Measurements from ENCODE around the gene SPATA6L. TPM values are rescaled to one million over a fixed set of nuclear protein-coding genes. Genes with fewer than 3 reads are reported as not detected.

The SPATA6L gene
- total and polyA plus RNA-seq, 5 donors from 2014 or later, result 0.21 to 2.5 (median 1.5) TPM

DNA sequence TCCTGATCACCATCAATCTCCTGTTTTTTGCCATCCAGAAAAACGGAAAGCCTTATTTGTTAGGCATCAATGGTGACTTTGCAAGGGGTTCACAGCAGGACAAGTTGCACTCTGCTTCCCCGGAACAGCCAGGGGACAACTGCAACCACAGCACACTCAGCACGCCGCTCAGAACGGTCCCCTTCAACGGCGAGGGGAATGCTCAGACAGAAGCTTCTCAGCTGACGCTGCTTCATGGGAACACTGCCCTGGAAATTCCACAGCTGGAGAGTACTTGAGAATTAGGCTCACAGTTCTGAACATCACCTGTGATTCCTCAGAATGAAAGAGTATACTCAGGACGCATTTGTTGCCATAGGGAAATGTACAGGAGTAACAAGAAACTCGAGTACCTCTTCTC lies 44.3 kb downstream of the SPATA6L start:
- Mint-ChIP-seq H3K4me3 (no peak overlapping the region), H3K4me1 (peaks cover 5 to 16% (median 11%) of the 10 kb centered on the region in 4 donors), H3K27me3 (peaks cover 7% of the 10 kb centered on the region), H3K9me3 (peaks cover 0 to 2% (median 0%) of the 10 kb centered on the region in 7 donors), H3K36me3 (no peaks in the 10 kb centered on the region), H3K27ac (no peak overlapping the region)
- ATAC-seq (ENCODE audit: low read depth in 2 of 2), result no peak
- no peak for DNase-seq
- no peaks in the 10 kb centered on the region for H3K27me3 ChIP-seq (ENCODE audit: control insufficient read depth, insufficient read depth, low read length)
- H3K36me3 ChIP-seq (ENCODE audit: control insufficient read depth, insufficient read depth, low read length), result no peaks in the 10 kb centered on the region
- peaks cover 14% of the 10 kb centered on the region for H3K4me1 ChIP-seq (ENCODE audit: control insufficient read depth, insufficient read depth, low read length, poor library complexity, severe bottlenecking)
- H3K9me3 ChIP-seq (ENCODE audit: control insufficient read depth in 2 of 2, low read length in 2 of 2), result no peaks in the 10 kb centered on the region
- H3K27ac ChIP-seq (ENCODE audit: insufficient read depth, low read length, poor library complexity, severe bottlenecking), result no peak overlapping the region
- H3K4me3 ChIP-seq (ENCODE audit: low read depth, low read length), result no peak overlapping the region

DNA sequence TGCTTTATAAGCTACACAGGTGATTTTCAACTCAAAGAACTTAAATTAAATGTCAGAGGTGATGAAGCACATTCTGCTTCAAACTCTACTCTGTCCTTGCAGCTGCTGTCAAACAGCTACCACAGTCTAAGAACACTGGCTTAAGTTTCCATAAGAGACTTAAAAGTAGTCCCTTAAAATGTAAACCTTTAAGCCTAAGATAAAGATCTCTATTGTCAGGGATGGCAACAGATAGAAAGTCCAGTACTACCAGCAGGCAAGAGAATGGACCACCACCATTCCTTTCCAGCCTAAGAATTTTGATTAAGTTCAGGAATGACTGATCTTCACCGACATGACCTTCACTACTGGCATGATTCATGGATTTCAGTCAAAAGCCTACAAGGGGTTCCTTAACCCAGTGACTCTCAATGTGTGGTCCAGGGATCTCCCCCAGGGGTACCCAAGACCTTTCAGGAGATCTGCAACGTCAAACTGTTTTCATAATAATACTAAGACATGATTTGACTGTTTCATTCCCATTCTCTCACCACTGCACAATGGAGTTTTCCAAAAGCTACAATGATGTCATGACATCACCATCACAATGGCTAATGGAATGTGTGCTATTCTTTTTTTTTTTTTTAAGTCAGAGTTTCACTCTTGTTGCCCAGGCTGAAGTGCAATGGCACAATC lies 45.3 kb downstream of the SPATA6L start:
- peak overlapping the region in 2 of 3 donors; percentile 62 to 65 for H3K27ac Mint-ChIP-seq
- Histone ChIP-seq H3K4me1 (ENCODE audit: control insufficient read depth, insufficient read depth, low read length, poor library complexity, severe bottlenecking) (peaks cover 14% of the 10 kb centered on the region), H3K9me3 (ENCODE audit: control insufficient read depth in 2 of 2, low read length in 2 of 2) (no peaks in the 10 kb centered on the region), H3K4me3 (ENCODE audit: low read depth, low read length) (no peak overlapping the region), H3K27ac (ENCODE audit: insufficient read depth, low read length, poor library complexity, severe bottlenecking) (no peak overlapping the region), H3K36me3 (ENCODE audit: control insufficient read depth, insufficient read depth, low read length) (no peaks in the 10 kb centered on the region), H3K27me3 (ENCODE audit: control insufficient read depth, insufficient read depth, low read length) (no peaks in the 10 kb centered on the region)
- peaks cover 5 to 16% (median 11%) of the 10 kb centered on the region in 4 donors for H3K4me1 Mint-ChIP-seq
- DNase-seq (no peak), ATAC-seq (ENCODE audit: low read depth in 2 of 2) (no peak)
- H3K36me3 Mint-ChIP-seq, result no peaks in the 10 kb centered on the region
- peaks cover 1% of the 10 kb centered on the region for H3K27me3 Mint-ChIP-seq
- peaks cover 0 to 2% (median 0%) of the 10 kb centered on the region in 7 donors for H3K9me3 Mint-ChIP-seq
- no peak overlapping the region for H3K4me3 Mint-ChIP-seq

DNA sequence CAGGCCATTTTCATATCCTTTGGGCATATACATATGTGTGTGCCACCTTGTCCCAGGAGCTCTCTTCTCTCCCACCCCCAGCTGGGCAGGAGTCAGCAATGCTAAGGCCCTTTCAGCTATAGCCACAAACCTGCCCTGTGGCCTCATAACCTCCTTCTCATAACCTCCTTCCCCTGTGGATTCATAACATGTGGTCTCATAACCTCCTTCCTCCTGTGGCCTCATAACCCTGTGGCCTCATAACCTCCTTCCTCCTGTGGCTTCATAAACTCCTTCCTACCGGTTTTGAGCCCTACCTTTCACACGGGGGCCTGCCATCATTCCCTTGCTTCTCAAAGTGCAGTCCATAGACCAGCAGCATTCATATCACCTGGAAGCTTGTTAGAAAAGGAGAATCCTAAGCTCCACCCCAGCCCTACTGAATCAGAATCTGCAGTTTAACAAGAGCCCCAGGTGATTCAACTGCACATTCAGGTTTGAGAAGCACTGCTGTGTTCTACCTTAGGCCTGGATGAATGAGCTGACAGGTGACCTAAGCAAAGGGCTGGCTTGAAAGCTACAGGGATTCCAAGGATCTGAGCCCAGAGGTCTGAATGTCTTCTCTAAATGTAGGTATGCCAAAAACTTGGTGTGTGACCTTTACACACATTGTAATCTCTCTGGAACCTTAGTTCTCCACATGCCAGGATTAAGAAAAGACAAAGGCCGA lies 46.1 kb downstream of the SPATA6L start:
- no peaks in the 10 kb centered on the region for H3K36me3 ChIP-seq (ENCODE audit: control insufficient read depth, insufficient read depth, low read length)
- Mint-ChIP-seq H3K4me3 (no peak overlapping the region), H3K27ac (peak overlapping the region; percentile 50 to 65 (median 62)), H3K36me3 (no peaks in the 10 kb centered on the region), H3K4me1 (peaks cover 5 to 21% (median 14%) of the 10 kb centered on the region in 4 donors), H3K27me3 (no peaks in the 10 kb centered on the region), H3K9me3 (peaks cover 0 to 2% (median 0%) of the 10 kb centered on the region in 7 donors)
- H3K27ac ChIP-seq (ENCODE audit: insufficient read depth, low read length, poor library complexity, severe bottlenecking), result no peak overlapping the region
- ATAC-seq (ENCODE audit: low read depth in 2 of 2) (peak in 1 of 2 donors; percentile 11), DNase-seq (peak in 1 of 3 donors; percentile 33)
- no peak overlapping the region for H3K4me3 ChIP-seq (ENCODE audit: low read depth, low read length)
- H3K4me1 ChIP-seq (ENCODE audit: control insufficient read depth, insufficient read depth, low read length, poor library complexity, severe bottlenecking), result peaks cover 14% of the 10 kb centered on the region
- H3K9me3 ChIP-seq (ENCODE audit: control insufficient read depth in 2 of 2, low read length in 2 of 2), result no peaks in the 10 kb centered on the region
- no peaks in the 10 kb centered on the region for H3K27me3 ChIP-seq (ENCODE audit: control insufficient read depth, insufficient read depth, low read length)

DNA sequence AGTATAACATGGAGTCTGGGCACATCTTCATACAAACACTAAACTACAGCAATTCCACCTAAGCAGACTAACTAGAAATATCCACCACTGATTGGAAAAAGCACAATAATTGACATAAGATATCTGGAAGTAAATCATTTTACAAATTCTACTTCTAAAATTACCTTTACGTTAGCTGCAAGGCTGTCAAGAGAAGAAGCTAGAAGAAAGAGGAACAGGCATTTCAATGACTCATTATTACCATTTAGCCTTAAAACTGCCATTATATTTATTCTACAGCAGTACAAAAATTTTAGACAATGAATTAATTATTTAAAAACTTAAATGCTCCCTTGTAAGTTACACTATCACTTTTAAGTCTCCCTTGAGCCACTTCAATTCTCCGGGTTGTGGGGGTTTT lies 47.6 kb downstream of the SPATA6L start:
- peaks cover 5 to 25% (median 16%) of the 10 kb centered on the region in 4 donors for H3K4me1 Mint-ChIP-seq
- H3K27ac Mint-ChIP-seq, result no peak overlapping the region
- Histone ChIP-seq H3K9me3 (ENCODE audit: control insufficient read depth in 2 of 2, low read length in 2 of 2) (no peaks in the 10 kb centered on the region), H3K27ac (ENCODE audit: insufficient read depth, low read length, poor library complexity, severe bottlenecking) (no peak overlapping the region), H3K4me3 (ENCODE audit: low read depth, low read length) (no peak overlapping the region), H3K36me3 (ENCODE audit: control insufficient read depth, insufficient read depth, low read length) (no peaks in the 10 kb centered on the region), H3K27me3 (ENCODE audit: control insufficient read depth, insufficient read depth, low read length) (no peaks in the 10 kb centered on the region), H3K4me1 (ENCODE audit: control insufficient read depth, insufficient read depth, low read length, poor library complexity, severe bottlenecking) (peaks cover 14% of the 10 kb centered on the region)
- DNase-seq, result no peak
- H3K4me3 Mint-ChIP-seq, result no peak overlapping the region
- no peak for ATAC-seq (ENCODE audit: low read depth in 2 of 2)
- H3K27me3 Mint-ChIP-seq, result no peaks in the 10 kb centered on the region
- H3K36me3 Mint-ChIP-seq, result peaks cover 3% of the 10 kb centered on the region
- H3K9me3 Mint-ChIP-seq, result peaks cover 0 to 3% (median 0%) of the 10 kb centered on the region in 7 donors

DNA sequence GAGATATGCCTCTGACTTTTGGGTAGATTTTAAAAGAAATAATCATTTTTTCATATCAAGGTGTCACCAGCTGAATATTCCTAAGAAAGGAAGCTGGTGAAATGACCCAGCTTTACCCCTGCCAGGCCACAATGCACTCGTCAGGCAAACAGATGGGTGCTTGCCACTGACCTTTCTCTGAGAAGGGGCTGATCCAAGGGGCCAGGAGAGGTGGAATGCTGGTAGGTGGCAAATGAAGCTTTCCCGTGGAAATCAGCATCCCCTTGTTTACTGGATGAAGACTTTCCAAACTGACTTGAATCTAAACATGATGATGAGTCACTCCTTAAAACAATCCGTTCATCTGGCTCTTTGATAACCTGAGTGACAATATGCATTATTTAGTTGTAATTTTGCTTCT lies 48.5 kb downstream of the SPATA6L start:
- no peak overlapping the region for H3K27ac ChIP-seq (ENCODE audit: insufficient read depth, low read length, poor library complexity, severe bottlenecking)
- H3K4me3 ChIP-seq (ENCODE audit: low read depth, low read length), result no peak overlapping the region
- no peaks in the 10 kb centered on the region for H3K36me3 ChIP-seq (ENCODE audit: control insufficient read depth, insufficient read depth, low read length)
- Mint-ChIP-seq H3K4me3 (no peak overlapping the region), H3K36me3 (peaks cover 3% of the 10 kb centered on the region), H3K27me3 (no peaks in the 10 kb centered on the region), H3K9me3 (peaks cover 0 to 3% (median 0%) of the 10 kb centered on the region in 7 donors), H3K27ac (no peak overlapping the region), H3K4me1 (peaks cover 5 to 25% (median 16%) of the 10 kb centered on the region in 4 donors)
- H3K4me1 ChIP-seq (ENCODE audit: control insufficient read depth, insufficient read depth, low read length, poor library complexity, severe bottlenecking), result peaks cover 14% of the 10 kb centered on the region
- no peak for ATAC-seq (ENCODE audit: low read depth in 2 of 2)
- no peak for DNase-seq
- no peaks in the 10 kb centered on the region for H3K9me3 ChIP-seq (ENCODE audit: control insufficient read depth in 2 of 2, low read length in 2 of 2)
- no peaks in the 10 kb centered on the region for H3K27me3 ChIP-seq (ENCODE audit: control insufficient read depth, insufficient read depth, low read length)

DNA sequence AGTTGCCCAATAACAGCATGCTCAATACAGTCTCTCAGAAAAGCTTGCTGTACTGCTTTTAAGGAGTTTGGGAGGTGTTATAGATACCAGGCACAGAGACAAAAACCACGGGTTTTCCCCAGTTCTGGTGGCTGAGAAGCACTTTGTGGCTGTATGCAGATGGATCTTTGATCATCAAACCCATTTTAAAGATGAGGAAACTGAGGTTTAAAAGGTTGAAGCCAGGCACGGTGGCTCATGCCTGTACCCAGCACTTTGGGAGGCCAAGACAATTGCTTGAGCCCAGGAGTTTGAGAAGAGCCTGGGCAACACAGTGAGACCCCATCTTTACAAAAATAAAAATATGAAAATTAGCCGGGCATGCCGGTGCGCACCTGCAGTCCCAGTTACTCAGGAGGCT lies 50.5 kb downstream of the SPATA6L start:
- H3K36me3 ChIP-seq (ENCODE audit: control insufficient read depth, insufficient read depth, low read length), result no peaks in the 10 kb centered on the region
- H3K27ac ChIP-seq (ENCODE audit: insufficient read depth, low read length, poor library complexity, severe bottlenecking), result no peak overlapping the region
- H3K4me3 ChIP-seq (ENCODE audit: low read depth, low read length), result no peak overlapping the region
- H3K4me1 Mint-ChIP-seq, result peaks cover 5 to 24% (median 15%) of the 10 kb centered on the region in 4 donors
- peaks cover 8% of the 10 kb centered on the region for H3K36me3 Mint-ChIP-seq
- DNase-seq (no peak), ATAC-seq (ENCODE audit: low read depth in 2 of 2) (no peak)
- H3K4me3 Mint-ChIP-seq, result no peak overlapping the region
- peaks cover 14% of the 10 kb centered on the region for H3K4me1 ChIP-seq (ENCODE audit: control insufficient read depth, insufficient read depth, low read length, poor library complexity, severe bottlenecking)
- peaks cover 0 to 5% (median 0%) of the 10 kb centered on the region in 7 donors for H3K9me3 Mint-ChIP-seq
- H3K9me3 ChIP-seq (ENCODE audit: control insufficient read depth in 2 of 2, low read length in 2 of 2), result no peaks in the 10 kb centered on the region
- no peaks in the 10 kb centered on the region for H3K27me3 ChIP-seq (ENCODE audit: control insufficient read depth, insufficient read depth, low read length)
- H3K27me3 Mint-ChIP-seq, result no peaks in the 10 kb centered on the region
- H3K27ac Mint-ChIP-seq, result peak overlapping the region in 1 of 3 donors; percentile 59

DNA sequence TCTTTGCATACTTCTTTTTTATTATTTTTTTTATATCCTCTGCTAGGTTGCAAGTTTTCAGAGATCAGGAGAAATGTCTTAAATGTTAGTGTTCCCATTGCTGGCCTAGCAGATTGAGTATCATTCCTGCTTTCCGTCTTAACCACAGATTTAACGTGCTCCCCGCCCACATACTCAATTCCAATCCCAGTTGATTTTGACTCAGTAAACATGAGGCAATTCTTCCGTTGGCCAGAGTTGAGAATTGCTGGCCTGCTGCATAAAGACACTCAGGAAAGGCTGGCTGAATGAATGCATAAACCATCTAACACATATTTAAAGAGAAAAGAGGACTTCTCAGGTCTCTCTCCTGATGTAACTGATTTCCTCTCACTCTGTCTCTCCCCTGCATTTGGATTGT lies 51.0 kb downstream of the SPATA6L start:
- H3K4me1 Mint-ChIP-seq, result peaks cover 5 to 19% (median 12%) of the 10 kb centered on the region in 4 donors
- peaks cover 8% of the 10 kb centered on the region for H3K4me1 ChIP-seq (ENCODE audit: control insufficient read depth, insufficient read depth, low read length, poor library complexity, severe bottlenecking)
- DNase-seq (no peak), ATAC-seq (ENCODE audit: low read depth in 2 of 2) (no peak)
- H3K27ac ChIP-seq (ENCODE audit: insufficient read depth, low read length, poor library complexity, severe bottlenecking), result no peak overlapping the region
- H3K36me3 ChIP-seq (ENCODE audit: control insufficient read depth, insufficient read depth, low read length), result no peaks in the 10 kb centered on the region
- H3K9me3 Mint-ChIP-seq, result peaks cover 0 to 5% (median 0%) of the 10 kb centered on the region in 7 donors
- no peak overlapping the region for H3K4me3 ChIP-seq (ENCODE audit: low read depth, low read length)
- H3K36me3 Mint-ChIP-seq, result peaks cover 8% of the 10 kb centered on the region
- no peaks in the 10 kb centered on the region for H3K27me3 Mint-ChIP-seq
- H3K9me3 ChIP-seq (ENCODE audit: control insufficient read depth in 2 of 2, low read length in 2 of 2), result no peaks in the 10 kb centered on the region
- no peak overlapping the region for H3K4me3 Mint-ChIP-seq
- H3K27me3 ChIP-seq (ENCODE audit: control insufficient read depth, insufficient read depth, low read length), result no peaks in the 10 kb centered on the region
- no peak overlapping the region for H3K27ac Mint-ChIP-seq

Data from CD4-positive, CD25-positive, alpha-beta regulatory T cell (primary cell).